HCT116 (cell line): ENCODE data around the gene MCAT. TPM values are rescaled to one million over a fixed set of nuclear protein-coding genes. Genes with fewer than 3 reads are reported as not detected.

Source experiments
- ATAC-seq: fragments of 200-7000 bp; cut with Tn5 transposase; 2 replicates; pipeline ENCODE4 v1.9.1; 2020; ENCODE audit warnings: mild to moderate bottlenecking, moderate library complexity
- BruUV-seq: library from RNA; stranded (reverse); fragments of 400-500 nt; replicated peaks from 2 replicates; lab custom pipeline; 2021; lab: Mats Ljungman, UMichigan
- CTCF ChIA-PET: fragments of 300-600 bp; sonication (Branson Sonifier 250); formaldehyde crosslinking; loops from one replicate; lab custom pipeline; 2021; ENCODE audit warnings: antibody characterized with exemption; lab: Charles Lee
- POLR2A ChIA-PET: fragments of 300-600, 350-600 bp; sonication (Branson Sonifier 250); formaldehyde crosslinking; loops from one replicate; lab custom pipeline; 2021; ENCODE audit warnings: antibody characterized with exemption; lab: Charles Lee
- RAD21 ChIA-PET, 2 experiments: fragments of 300-600 bp; sonication (Branson Sonifier 250); formaldehyde crosslinking; loops; one replicate each; lab custom pipeline; 2023; ENCODE audit warnings: low total read pairs in 2 of 2; ENCODE audit not compliant: uncharacterized antibody in 2 of 2, unreplicated experiment in 2 of 2, low non-redundant PET in 1 of 2; lab: Charles Lee
- DNase-seq: peaks from one replicate; pipeline ENCODE4 v3.0.0-alpha.2; 2010; ENCODE audit warnings: low read depth, low spot score
- H2AFZ ChIP-seq: fragments of 200-600 bp; shearing (Covaris generic), sonication (generic); 2 replicates; pipeline ENCODE4 v1.6.1; 2017; ENCODE audit warnings: low read depth, mixed run types, mixed read lengths, antibody characterized with exemption, low read length; ENCODE audit not compliant: poor library complexity, severe bottlenecking
- H3K27ac ChIP-seq: 2 replicates; pipeline ENCODE4 v1.5.1; 2012; ENCODE audit warnings: low read depth, low read length
- H3K27me3 ChIP-seq: fragments of 200-600 bp; sonication (generic); 2 replicates; pipeline ENCODE4 v1.6.1; 2016; ENCODE audit warnings: mixed run types, low read length, mixed read lengths; ENCODE audit not compliant: insufficient read depth
- H3K36me3 ChIP-seq, 2 experiments: fragments of 200-500 bp in 1 of 2; fragments of 200-600 bp in 1 of 2; sonication (Bioruptor generic) in 1 of 2; sonication (generic) in 1 of 2; 2 replicates each; pipeline versions ENCODE4 v1.5.1 to v1.6.1; 2014 to 2016; ENCODE audit warnings: low read length in 2 of 2, inconsistent platforms in 1 of 2, mixed read lengths in 1 of 2, mixed run types in 1 of 2; ENCODE audit not compliant: insufficient read depth in 2 of 2, control insufficient read depth in 1 of 2
- H3K4me1 ChIP-seq, 2 experiments: fragments of 200-600 bp in 1 of 2; sonication (generic) in 1 of 2; 2 replicates each; pipeline versions ENCODE4 v1.5.1 to v1.6.1; 2012 to 2017; ENCODE audit warnings: low read length in 2 of 2, inconsistent platforms in 1 of 2, mild to moderate bottlenecking in 1 of 2, mixed read lengths in 1 of 2, mixed run types in 1 of 2, moderate library complexity in 1 of 2; ENCODE audit not compliant: insufficient read depth in 2 of 2, control insufficient read depth in 1 of 2
- H3K4me2 ChIP-seq: fragments of 200-600 bp; sonication (generic); 2 replicates; pipeline ENCODE4 v1.6.1; 2017; ENCODE audit warnings: mixed run types, low read length, mixed read lengths
- H3K4me3 ChIP-seq, 2 experiments: fragments of 200-600 bp in 1 of 2; sonication (generic) in 1 of 2; replicated peaks in 1 of 2; 2 replicates each; pipeline ENCODE4 v1.5.1; 2011 to 2016; ENCODE audit warnings: low read length in 2 of 2, control low read depth in 1 of 2, low read depth in 1 of 2, mild to moderate bottlenecking in 1 of 2, mixed read lengths in 1 of 2, mixed run types in 1 of 2
- H3K79me2 ChIP-seq: fragments of 200-600 bp; sonication (generic); 2 replicates; pipeline ENCODE4 v1.6.1; 2017; ENCODE audit warnings: mild to moderate bottlenecking, mixed run types, low read length, moderate library complexity, mixed read lengths; ENCODE audit not compliant: insufficient read depth
- H3K9ac ChIP-seq: fragments of 200-600 bp; sonication (generic); 2 replicates; pipeline ENCODE4 v1.6.1; 2016; ENCODE audit warnings: low read length, mixed read lengths
- H3K9me2 ChIP-seq: fragments of 200-600 bp; sonication (generic), shearing (Covaris generic); 2 replicates; pipeline ENCODE4 v1.6.1; 2017; ENCODE audit warnings: mixed run types, mild to moderate bottlenecking, moderate library complexity; ENCODE audit not compliant: insufficient read depth
- H3K9me3 ChIP-seq, 2 experiments: fragments of 200-500 bp in 1 of 2; fragments of 200-600 bp in 1 of 2; sonication (Bioruptor generic) in 1 of 2; sonication (generic) in 1 of 2; 2 replicates each; pipeline ENCODE4 v1.6.1; 2014 to 2017; ENCODE audit warnings: low read length in 2 of 2, mixed read lengths in 2 of 2, inconsistent platforms in 1 of 2, low read depth in 1 of 2, mild to moderate bottlenecking in 1 of 2, mixed run types in 1 of 2, moderate library complexity in 1 of 2; ENCODE audit not compliant: control insufficient read depth in 1 of 2, insufficient read depth in 1 of 2
- H4K20me1 ChIP-seq: fragments of 200-600 bp; sonication (generic), shearing (Covaris generic); 2 replicates; pipeline ENCODE4 v1.6.1; 2017; ENCODE audit warnings: mixed run types, mild to moderate bottlenecking, moderate library complexity; ENCODE audit not compliant: insufficient read depth
- ATF3 ChIP-seq: IDR thresholded peaks from 2 replicates; pipeline ENCODE4 v1.6.1; 2012
- CBX3 ChIP-seq: IDR thresholded peaks from 2 replicates; pipeline ENCODE4 v1.6.1; 2012; ENCODE audit warnings: low read depth
- CEBPB ChIP-seq: IDR thresholded peaks from 2 replicates; pipeline ENCODE4 v1.6.1; 2012; ENCODE audit warnings: low read depth
- CTCF ChIP-seq, 3 experiments: fragments of 200-600 bp in 1 of 3; sonication (generic) in 1 of 3; IDR thresholded peaks in 2 of 3; conservative IDR thresholded peaks in 1 of 3; 2 replicates each; pipeline ENCODE4 v1.5.1; 2012 to 2017; ENCODE audit warnings: low read depth in 2 of 3, low read length in 2 of 3, antibody characterized with exemption in 1 of 3, borderline replicate concordance in 1 of 3, control low read depth in 1 of 3, mild to moderate bottlenecking in 1 of 3, mixed read lengths in 1 of 3, mixed run types in 1 of 3, moderate library complexity in 1 of 3; ENCODE audit not compliant: insufficient read depth in 1 of 3
- EGR1 ChIP-seq: IDR thresholded peaks from 2 replicates; pipeline ENCODE4 v1.6.1; 2012; ENCODE audit warnings: low read depth
- EZH2 ChIP-seq: fragments of 200-600 bp; sonication (generic); IDR thresholded peaks from 2 replicates; pipeline ENCODE4 v1.6.1; 2017; ENCODE audit warnings: antibody characterized with exemption, mixed run types
- EZH2phosphoT487 ChIP-seq: fragments of 200-600 bp; IDR thresholded peaks from 2 replicates; pipeline ENCODE4 v1.6.1; 2018; ENCODE audit warnings: antibody characterized with exemption, borderline replicate concordance
- FOSL1 ChIP-seq: IDR thresholded peaks from 2 replicates; pipeline ENCODE4 v1.6.1; 2012; ENCODE audit warnings: low read depth
- JUND ChIP-seq: IDR thresholded peaks from 2 replicates; pipeline ENCODE4 v1.6.1; 2012
- MAX ChIP-seq: IDR thresholded peaks from 2 replicates; pipeline ENCODE4 v1.6.1; 2012
- POLR2AphosphoS5 ChIP-seq: IDR thresholded peaks from 2 replicates; pipeline ENCODE4 v1.6.1; 2011; ENCODE audit warnings: mild to moderate bottlenecking, low read depth, low read length, moderate library complexity
- RAD21 ChIP-seq: IDR thresholded peaks from 2 replicates; pipeline ENCODE4 v1.6.1; 2012; ENCODE audit warnings: low read depth, mild to moderate bottlenecking
- REST ChIP-seq: IDR thresholded peaks from 2 replicates; pipeline ENCODE4 v1.6.1; 2012; ENCODE audit warnings: low read depth
- SP1 ChIP-seq: IDR thresholded peaks from 2 replicates; pipeline ENCODE4 v1.6.1; 2012; ENCODE audit warnings: low read depth
- SRF ChIP-seq: IDR thresholded peaks from 2 replicates; pipeline ENCODE4 v1.6.1; 2012; ENCODE audit warnings: low read depth
- ZBTB33 ChIP-seq: IDR thresholded peaks from 2 replicates; pipeline ENCODE4 v1.6.1; 2011; ENCODE audit warnings: mild to moderate bottlenecking, low read length, moderate library complexity; ENCODE audit not compliant: insufficient replicate concordance; ENCODE audit errors: extremely low read depth
- ZNF274 ChIP-seq: fragments of 200-500 bp; sonication (Bioruptor generic); IDR thresholded peaks from 2 replicates; pipeline ENCODE4 v1.6.1; 2014; ENCODE audit warnings: mild to moderate bottlenecking, low read depth, low read length, inconsistent platforms
- intact Hi-C: fragments of 100-400 bp; cut with micrococcal nuclease; formaldehyde crosslinking; loops from 2 replicates; pipeline ENCODE4 v1.10.0; 2022
- total RNA-seq: library from RNA; stranded (reverse); gene quantifications from one replicate; pipeline ENCODE4 v1.2.1, GENCODE V29; 2021; ENCODE audit not compliant: unreplicated experiment

The MCAT gene
- total RNA-seq, 1 experiment from 2014 or later = 34.8 TPM

GRCh38 chr22:43179911-43180195 is 36.7 kb upstream of the MCAT start (continued):
- TF ChIP-seq CTCF (IDR thresholded peaks at IDR 0.05 in 2 of 3, conservative IDR thresholded peaks at IDR 0.05 in 1 of 3; ENCODE audit: borderline replicate concordance in 1 of 3, insufficient read depth in 1 of 3, low read depth in 2 of 3, low read length in 2 of 3) = no peak
- TF ChIP-seq FOSL1 = no peak

GRCh38 chr22:43179146-43179910 is 36.1 kb upstream of the MCAT start:
- ChIA-PET CTCF (no interaction called here), POLR2A (no interaction called here), RAD21 (no interaction called here)
- Histone ChIP-seq H4K20me1 (no peaks in the 10 kb centered on the region), H3K27ac (no peak overlapping the region), H2AFZ (no peak overlapping the region), H3K36me3 (peaks cover 23 to 70% of the 10 kb centered on the region in 2 experiments), H3K27me3 (no peaks in the 10 kb centered on the region), H3K4me1 (peaks cover 3 to 8% of the 10 kb centered on the region in 2 experiments; a peak in 2 of 4 replicates), H3K9me2 (no peaks in the 10 kb centered on the region), H3K9ac (no peak overlapping the region), H3K9me3 (no peaks in the 10 kb centered on the region), H3K4me2 (no peak overlapping the region), H3K4me3 (no peak overlapping the region), H3K79me2 (peaks cover 35% of the 10 kb centered on the region)
- no peak for ATAC-seq
- DNase-seq = no peak
- BruUV-seq = no TSS peak
- no peak for TF ChIP-seq EGR1
- no peak for TF ChIP-seq CBX3
- no peak for TF ChIP-seq CEBPB
- TF ChIP-seq SP1 = no peak
- TF ChIP-seq ATF3 = no peak
- TF ChIP-seq JUND = no peak
- TF ChIP-seq POLR2AphosphoS5 = no peak
- TF ChIP-seq EZH2phosphoT487 = no peak
- TF ChIP-seq RAD21 = no peak
- TF ChIP-seq SRF = no peak
- TF ChIP-seq ZBTB33 = no peak
- TF ChIP-seq ZNF274 = no peak
- no peak for TF ChIP-seq MAX
- no peak for TF ChIP-seq REST
- TF ChIP-seq FOSL1 = no peak
- TF ChIP-seq EZH2 = no peak
- intact Hi-C loops = no loop called here
